BLaER1 treated with 17β-estradiol and CSF1 and Interleukin-3, amounts not matched to agents 10 nM and 100 nM (cell line): ENCODE data around the gene PALM.

Experiments
- H3K27ac ChIP-seq, 11 experiments: shearing (Covaris generic); formaldehyde crosslinking; 2 replicates each; pipeline ENCODE4 v1.8.1; 2022
- H3K27me3 ChIP-seq, 11 experiments: shearing (Covaris generic); formaldehyde crosslinking; 2 replicates each; pipeline ENCODE4 v1.8.1; 2022
- H3K36me3 ChIP-seq, 11 experiments: shearing (Covaris generic); formaldehyde crosslinking; 2 replicates each; pipeline ENCODE4 v1.8.1; 2022
- H3K4me1 ChIP-seq, 10 experiments: shearing (Covaris generic); formaldehyde crosslinking; 2 replicates each; pipeline ENCODE4 v1.8.1; 2022
- H3K4me2 ChIP-seq, 11 experiments: shearing (Covaris generic); formaldehyde crosslinking; 2 replicates each; pipeline ENCODE4 v1.8.1; 2022
- H3K4me3 ChIP-seq, 10 experiments: shearing (Covaris generic); formaldehyde crosslinking; 2 replicates each; pipeline ENCODE4 v1.8.1; 2022
- H3K9ac ChIP-seq, 11 experiments: shearing (Covaris generic); formaldehyde crosslinking; 2 replicates each; pipeline ENCODE4 v1.8.1; 2022
- H3K9me3 ChIP-seq, 11 experiments: shearing (Covaris generic); formaldehyde crosslinking; replicated peaks in 1 of 11; 2 replicates each; pipeline ENCODE4 v1.8.1; 2022
- H4K20me1 ChIP-seq, 11 experiments: shearing (Covaris generic); formaldehyde crosslinking; 2 replicates each; pipeline ENCODE4 v1.8.1; 2022
- Cebpa-rat ChIP-seq, 11 experiments: shearing (Covaris generic); IDR thresholded peaks; 2 replicates each; pipeline ENCODE4 v1.8.1; 2022

The PALM gene

GRCh38 chr19:764301-764700 lies 55.6 kb downstream of the PALM start:
- Histone ChIP-seq H3K36me3 (no peaks in the 10 kb centered on the region), H3K4me1 (peaks cover 0 to 7% (median 0%) of the 10 kb centered on the region in 10 experiments; a peak in 1 of 20 replicates), H3K9ac (0 out of 22 replicates have a peak overlapping the region, but pooled peaks of 1 of the 11 experiments have one; percentile 5), H3K4me2 (no peak overlapping the region; a peak in 1 of 22 replicates), H3K27me3 (no peaks in the 10 kb centered on the region; a peak in 1 of 22 replicates), H3K4me3 (no peak overlapping the region), H4K20me1 (no peaks in the 10 kb centered on the region), H3K27ac (no peak overlapping the region), H3K9me3 (peaks cover 5 to 20% (median 11%) of the 10 kb centered on the region in 11 experiments; a peak in 17 of 22 replicates)
- no peak for TF ChIP-seq Cebpa-rat (IDR thresholded peaks at IDR 0.05)

DNA sequence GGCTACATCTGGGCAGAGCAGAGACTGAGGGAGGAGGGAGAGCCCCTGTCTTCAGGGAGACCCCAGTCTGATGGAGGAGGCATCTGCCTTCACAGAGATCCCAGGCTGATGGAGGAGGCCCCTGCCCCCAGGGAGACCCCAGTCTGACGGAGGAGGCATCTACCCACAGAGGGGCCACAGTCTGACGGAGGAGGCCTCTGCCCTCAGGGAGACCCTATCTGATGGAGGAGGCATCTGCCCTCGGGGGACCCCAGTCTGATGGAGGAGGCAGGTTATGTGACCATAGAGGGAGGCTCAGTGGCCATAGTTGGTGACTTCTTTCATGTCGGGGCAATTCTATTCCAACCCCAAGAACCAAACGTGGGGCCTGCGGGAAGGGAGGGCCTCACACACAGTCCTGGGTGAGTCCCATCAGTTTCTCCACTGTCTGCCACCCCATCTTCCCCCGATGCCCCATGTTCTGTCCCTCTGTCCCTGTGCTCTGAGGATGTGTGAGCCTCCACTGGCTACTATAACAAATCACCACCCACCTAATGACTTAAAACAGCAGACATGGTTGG lies 56.5 kb downstream of the PALM start:
- Histone ChIP-seq H3K27me3 (peaks cover 0 to under 1% (median 0%) of the 10 kb centered on the region in 11 experiments; a peak in 4 of 22 replicates), H3K36me3 (no peaks in the 10 kb centered on the region), H3K27ac (no peak overlapping the region), H3K9me3 (peaks cover 0 to 12% (median 6%) of the 10 kb centered on the region in 11 experiments; a peak in 13 of 22 replicates), H3K4me2 (no peak overlapping the region), H3K4me3 (no peak overlapping the region), H4K20me1 (no peaks in the 10 kb centered on the region), H3K4me1 (peaks cover 0 to 7% (median 0%) of the 10 kb centered on the region in 10 experiments; a peak in 1 of 20 replicates), H3K9ac (no peak overlapping the region)
- TF ChIP-seq Cebpa-rat (IDR thresholded peaks at IDR 0.05) = no peak

GRCh38 chr19:768424-768823 lies 59.7 kb downstream of the PALM start:
- no peak for TF ChIP-seq Cebpa-rat (IDR thresholded peaks at IDR 0.05)
- H3K36me3 ChIP-seq = no peaks in the 10 kb centered on the region
- no peak overlapping the region for H3K4me3 ChIP-seq
- H3K4me1 ChIP-seq = peaks cover 0 to 13% (median 5%) of the 10 kb centered on the region in 10 experiments; a peak in 10 of 20 replicates
- no peaks in the 10 kb centered on the region for H3K9me3 ChIP-seq
- no peak overlapping the region for H3K4me2 ChIP-seq
- H3K27ac ChIP-seq = no peak overlapping the region
- H3K9ac ChIP-seq = no peak overlapping the region
- peaks cover 0 to 12% (median 9%) of the 10 kb centered on the region in 11 experiments; a peak in 13 of 22 replicates for H3K27me3 ChIP-seq
- 0 out of 22 replicates have a peak, but pooled peaks cover 0 to 4% (median 0%) of the 10 kb centered on the region in 11 experiments for H4K20me1 ChIP-seq

GRCh38 chr19:769616-770015 lies 60.9 kb downstream of the PALM start:
- no peaks in the 10 kb centered on the region for H3K36me3 ChIP-seq
- H3K4me1 ChIP-seq = peaks cover 0 to 8% (median 5%) of the 10 kb centered on the region in 10 experiments; a peak in 10 of 20 replicates
- H3K4me2 ChIP-seq = no peak overlapping the region
- no peak overlapping the region for H3K4me3 ChIP-seq
- no peak overlapping the region for H3K9ac ChIP-seq
- H4K20me1 ChIP-seq = 0 out of 22 replicates have a peak, but pooled peaks cover 0 to 4% (median 0%) of the 10 kb centered on the region in 11 experiments
- H3K9me3 ChIP-seq = no peaks in the 10 kb centered on the region
- H3K27ac ChIP-seq = no peak overlapping the region
- peaks cover 0 to 12% (median 9%) of the 10 kb centered on the region in 11 experiments; a peak in 13 of 22 replicates for H3K27me3 ChIP-seq
- no peak for TF ChIP-seq Cebpa-rat (IDR thresholded peaks at IDR 0.05)

DNA sequence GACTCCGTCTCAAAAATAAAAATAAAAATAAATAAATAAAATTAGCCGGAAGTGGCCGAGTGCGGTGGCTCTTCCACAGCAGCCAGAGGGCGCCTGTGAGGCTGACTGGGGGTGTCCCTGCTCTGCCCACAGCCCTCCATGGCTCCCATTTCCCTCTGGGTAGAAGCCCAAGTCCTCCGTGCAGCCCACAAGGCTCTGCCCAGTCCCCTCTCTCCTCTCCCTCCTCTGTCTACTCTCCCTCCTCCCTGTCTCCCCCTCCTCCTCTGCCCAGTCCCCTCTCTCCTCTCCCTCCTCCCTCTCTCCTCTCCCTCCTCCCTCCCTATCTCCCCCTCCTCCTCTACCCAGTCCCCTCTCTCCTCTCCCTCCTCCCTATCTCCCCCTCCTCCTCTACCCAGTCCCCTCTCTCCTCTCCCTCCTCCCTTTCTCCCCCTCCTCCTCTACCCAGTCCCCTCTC lies 62.6 kb downstream of the PALM start:
- H3K27me3 ChIP-seq = peaks cover 0 to 12% (median 9%) of the 10 kb centered on the region in 11 experiments; a peak in 13 of 22 replicates
- TF ChIP-seq Cebpa-rat (IDR thresholded peaks at IDR 0.05) = no peak
- 0 out of 22 replicates have a peak overlapping the region, but pooled peaks of 1 of the 11 experiments have one; percentile 51 for H3K4me2 ChIP-seq
- H3K4me1 ChIP-seq = peaks cover 0 to 8% (median 5%) of the 10 kb centered on the region in 10 experiments; a peak in 10 of 20 replicates
- H3K27ac ChIP-seq = no peak overlapping the region
- H4K20me1 ChIP-seq = 0 out of 22 replicates have a peak, but pooled peaks cover 0 to 4% (median 0%) of the 10 kb centered on the region in 11 experiments
- no peaks in the 10 kb centered on the region for H3K9me3 ChIP-seq
- H3K36me3 ChIP-seq = no peaks in the 10 kb centered on the region
- no peak overlapping the region for H3K9ac ChIP-seq
- H3K4me3 ChIP-seq = no peak overlapping the region

DNA sequence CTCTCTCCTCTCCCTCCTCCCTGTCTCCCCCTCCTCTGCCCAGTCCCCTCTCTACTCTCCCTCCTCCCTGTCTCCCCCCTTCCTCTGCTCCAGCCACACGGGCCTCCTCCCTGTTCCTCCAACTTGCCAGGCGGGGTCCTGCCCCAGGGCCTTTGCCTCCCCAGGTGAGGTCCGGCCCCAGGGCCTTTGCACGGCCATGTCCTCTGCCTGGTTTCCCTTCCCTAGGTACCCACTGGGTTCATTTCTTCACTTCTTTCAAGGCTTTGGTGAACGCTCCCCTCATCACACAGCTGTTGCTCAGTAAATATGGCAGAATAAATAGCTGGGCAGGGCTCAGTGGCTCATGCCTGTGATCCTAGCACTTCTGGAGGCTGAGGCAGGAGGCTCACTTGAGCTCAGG lies 63.3 kb downstream of the PALM start:
- no peak overlapping the region for H3K27ac ChIP-seq
- TF ChIP-seq Cebpa-rat (IDR thresholded peaks at IDR 0.05) = no peak
- H3K9ac ChIP-seq = no peak overlapping the region

GRCh38 chr19:772730-773436 lies 64.1 kb downstream of the PALM start:
- no peaks in the 10 kb centered on the region for H3K9me3 ChIP-seq
- no peaks in the 10 kb centered on the region for H3K36me3 ChIP-seq
- peaks cover 0 to 12% (median 9%) of the 10 kb centered on the region in 11 experiments; a peak in 13 of 22 replicates for H3K27me3 ChIP-seq
- no peak overlapping the region for H3K4me3 ChIP-seq
- peaks cover 0 to 8% (median 5%) of the 10 kb centered on the region in 10 experiments; a peak in 10 of 20 replicates for H3K4me1 ChIP-seq
- 0 out of 22 replicates have a peak, but pooled peaks cover 0 to 4% (median 0%) of the 10 kb centered on the region in 11 experiments for H4K20me1 ChIP-seq
- peak overlapping the region in 5 of 11 experiments; percentile 2 to 40 (median 30); a peak in 4 of 22 replicates for H3K4me2 ChIP-seq
- H3K9ac ChIP-seq = peak overlapping the region in 2 of 11 experiments; percentile 3; a peak in 1 of 22 replicates
- no peak for TF ChIP-seq Cebpa-rat (IDR thresholded peaks at IDR 0.05)
- H3K27ac ChIP-seq = no peak overlapping the region

More for the DNA sequence above, 63.3 kb downstream of the PALM start:
- no peaks in the 10 kb centered on the region for H3K9me3 ChIP-seq
- peaks cover 0 to 8% (median 5%) of the 10 kb centered on the region in 10 experiments; a peak in 10 of 20 replicates for H3K4me1 ChIP-seq
- peaks cover 0 to 12% (median 9%) of the 10 kb centered on the region in 11 experiments; a peak in 13 of 22 replicates for H3K27me3 ChIP-seq
- no peak overlapping the region for H3K4me3 ChIP-seq
- H3K4me2 ChIP-seq = no peak overlapping the region
- 0 out of 22 replicates have a peak, but pooled peaks cover 0 to 4% (median 0%) of the 10 kb centered on the region in 11 experiments for H4K20me1 ChIP-seq
- no peaks in the 10 kb centered on the region for H3K36me3 ChIP-seq

DNA sequence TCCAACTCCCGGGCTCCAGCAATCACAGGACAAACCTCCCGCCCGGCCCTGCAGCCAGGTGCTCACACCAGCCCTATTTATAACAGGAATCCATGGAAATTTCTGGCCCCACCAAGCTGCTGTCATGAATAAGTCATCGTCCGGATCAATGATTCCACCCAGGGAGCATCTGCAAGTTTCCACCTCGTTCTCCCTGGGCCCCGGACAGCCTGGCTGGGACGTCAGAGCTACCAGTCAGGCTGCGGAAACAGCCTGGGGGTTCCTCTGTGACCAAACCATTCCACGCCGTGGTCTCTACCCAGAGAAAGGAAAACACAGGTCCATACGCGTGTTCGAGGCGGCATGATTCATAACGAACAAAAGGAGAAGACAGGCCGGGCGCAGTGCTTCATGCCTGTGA lies 67.8 kb downstream of the PALM start:
- H3K9ac ChIP-seq = no peak overlapping the region
- H3K4me2 ChIP-seq = no peak overlapping the region
- no peak for TF ChIP-seq Cebpa-rat (IDR thresholded peaks at IDR 0.05)

More for the DNA sequence above, 67.8 kb downstream of the PALM start:
- Histone ChIP-seq H3K27me3 (no peaks in the 10 kb centered on the region; a peak in 1 of 22 replicates), H3K4me3 (no peak overlapping the region), H3K27ac (no peak overlapping the region), H3K4me1 (peaks cover 0 to 8% (median 5%) of the 10 kb centered on the region in 10 experiments; a peak in 9 of 20 replicates), H4K20me1 (0 out of 22 replicates have a peak, but pooled peaks cover 0 to 4% (median 0%) of the 10 kb centered on the region in 11 experiments), H3K9me3 (no peaks in the 10 kb centered on the region), H3K36me3 (no peaks in the 10 kb centered on the region)
